Thyroid gland (tissue), 4 donors: Measurements from ENCODE around the gene SP8.

ENCODE experiments used
- POLR2A ChIP-seq, 2 donors: fragments of 450-650 bp; IDR thresholded peaks; one replicate each; pipeline ENCODE4 v1.6.1; 2017; ENCODE audit warnings: antibody characterized with exemption in 2 of 2, mild to moderate bottlenecking in 2 of 2, moderate library complexity in 1 of 2
- TF ChIP-seq, protein P1 (sequence below), 6 experiments: fragments of 200-600 bp in 3 of 6; fragments of 450-650 bp in 3 of 6; sonication (generic) in 3 of 6; IDR thresholded peaks; one replicate each; pipeline ENCODE4 v1.5.1; 2016 to 2019; ENCODE audit warnings: antibody characterized with exemption in 6 of 6, mild to moderate bottlenecking in 2 of 6, inconsistent platforms in 1 of 6, moderate library complexity in 1 of 6

DNA sequence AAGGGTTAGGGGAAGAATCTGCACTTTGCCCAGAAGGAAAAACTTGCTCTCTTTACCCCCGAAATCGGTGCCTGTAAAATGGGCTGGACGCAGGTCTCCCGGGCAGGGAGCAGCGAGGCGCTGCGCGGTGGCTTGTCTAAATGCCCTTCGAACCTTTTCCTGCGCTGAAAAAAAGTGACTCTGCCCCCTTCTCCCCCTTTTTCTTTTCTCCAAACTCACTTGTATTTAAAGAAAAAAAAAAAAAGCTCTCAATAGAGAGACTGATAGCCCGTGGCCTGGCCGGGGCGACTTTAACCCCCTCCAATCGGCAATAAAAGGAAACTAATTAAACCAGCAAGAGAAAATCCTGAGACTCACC lies 286 bp downstream of the SP8 start:
- no peak for TF ChIP-seq POLR2A (IDR thresholded peaks at IDR 0.05)
- TF ChIP-seq, protein P1, sequence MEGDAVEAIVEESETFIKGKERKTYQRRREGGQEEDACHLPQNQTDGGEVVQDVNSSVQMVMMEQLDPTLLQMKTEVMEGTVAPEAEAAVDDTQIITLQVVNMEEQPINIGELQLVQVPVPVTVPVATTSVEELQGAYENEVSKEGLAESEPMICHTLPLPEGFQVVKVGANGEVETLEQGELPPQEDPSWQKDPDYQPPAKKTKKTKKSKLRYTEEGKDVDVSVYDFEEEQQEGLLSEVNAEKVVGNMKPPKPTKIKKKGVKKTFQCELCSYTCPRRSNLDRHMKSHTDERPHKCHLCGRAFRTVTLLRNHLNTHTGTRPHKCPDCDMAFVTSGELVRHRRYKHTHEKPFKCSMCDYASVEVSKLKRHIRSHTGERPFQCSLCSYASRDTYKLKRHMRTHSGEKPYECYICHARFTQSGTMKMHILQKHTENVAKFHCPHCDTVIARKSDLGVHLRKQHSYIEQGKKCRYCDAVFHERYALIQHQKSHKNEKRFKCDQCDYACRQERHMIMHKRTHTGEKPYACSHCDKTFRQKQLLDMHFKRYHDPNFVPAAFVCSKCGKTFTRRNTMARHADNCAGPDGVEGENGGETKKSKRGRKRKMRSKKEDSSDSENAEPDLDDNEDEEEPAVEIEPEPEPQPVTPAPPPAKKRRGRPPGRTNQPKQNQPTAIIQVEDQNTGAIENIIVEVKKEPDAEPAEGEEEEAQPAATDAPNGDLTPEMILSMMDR (IDR thresholded peaks at IDR 0.05), result no peak
